Measurements from ENCODE around the gene FIP1L1. TPM values are rescaled to one million over a fixed set of nuclear protein-coding genes. Genes with fewer than 3 reads are reported as not detected.

Gene FIP1L1
- total and polyA plus RNA-seq, 2 donors (not counting 3 experiments of a cell fraction or from before 2014, with no cell fraction given), result 18.9 to 51.9 TPM

- no peak overlapping the region for H3K4me3 ChIP-seq (replicated peaks in 1 of 3; ENCODE audit: insufficient read depth in 1 of 3, low read depth in 1 of 3, low read length in 3 of 3)
- no peak overlapping the region for H2AFZ ChIP-seq (ENCODE audit: low read depth, low read length)
- peaks cover 19 to 31% of the 10 kb centered on the region in 2 experiments for H3K27me3 ChIP-seq (ENCODE audit: control insufficient read depth in 2 of 2, insufficient read depth in 2 of 2, low read length in 2 of 2)
- no peaks in the 10 kb centered on the region for H4K20me1 ChIP-seq (replicated peaks; ENCODE audit: control insufficient read depth, extremely low read depth, insufficient read depth, low read length)
- no peak overlapping the region for H3K9ac ChIP-seq (replicated peaks; ENCODE audit: extremely low read depth, insufficient read depth, low read length)
- ChIA-PET CTCF (no interaction called here), POLR2A (no interaction called here)
- DNase-seq (ENCODE audit: low read depth, low spot score), result no peak
- intact Hi-C loops (cut with micrococcal nuclease) (no loop called here), dilution Hi-C loops (cut with MboI; ENCODE audit: extremely low pct_ligation_motif_present, low sequenced_read_pairs) (no loop called here)
- FAIRE-seq, result no peak
- BruUV-seq (replicated peaks), result no TSS peak
- no peaks in the 10 kb centered on the region for H3K9me3 ChIP-seq (replicated peaks; ENCODE audit: control insufficient read depth, insufficient read depth, low read length)
- no peaks in the 10 kb centered on the region for H3K36me3 ChIP-seq (ENCODE audit: control insufficient read depth in 2 of 2, extremely low read depth in 1 of 2, insufficient read depth in 2 of 2, low read length in 2 of 2)
- no peak overlapping the region for H3K27ac ChIP-seq (ENCODE audit: insufficient read depth, low read depth, low read length)
- no peak for TF ChIP-seq POLR2A (IDR thresholded peaks at IDR 0.05; ENCODE audit: low read depth, low read length)
- no peak for TF ChIP-seq CTCF (IDR thresholded peaks at IDR 0.05; ENCODE audit: extremely low read depth in 1 of 2, insufficient read depth in 1 of 2, low read depth in 1 of 2, low read length in 2 of 2)
- TF ChIP-seq FOS (IDR thresholded peaks at IDR 0.05; ENCODE audit: borderline replicate concordance, insufficient read depth, low read length), result no peak
- TF ChIP-seq POLR2AphosphoS5 (IDR thresholded peaks at IDR 0.05; ENCODE audit: insufficient read depth, low read depth, low read length), result no peak
- no peak for TF ChIP-seq MYC (IDR thresholded peaks at IDR 0.05; ENCODE audit: low read depth, low read length)
- TF ChIP-seq GATA2 (IDR thresholded peaks at IDR 0.05; ENCODE audit: insufficient read depth, insufficient read length, low read depth, low read length), result no peak
- no peak for TF ChIP-seq JUN (IDR thresholded peaks at IDR 0.05; ENCODE audit: borderline replicate concordance, insufficient read depth, insufficient read length, low read depth)
- TF ChIP-seq EZH2 (IDR thresholded peaks at IDR 0.05; ENCODE audit: borderline replicate concordance, low read depth, low read length, severe bottlenecking), result no peak
- TF ChIP-seq MAX (IDR thresholded peaks at IDR 0.05; ENCODE audit: insufficient read depth, insufficient read length), result no peak
- no peak overlapping the region for H3K4me2 ChIP-seq (ENCODE audit: insufficient read depth, low read length)
- peaks cover 2% of the 10 kb centered on the region for H3K4me1 ChIP-seq (ENCODE audit: control insufficient read depth, extremely low read depth, insufficient read depth, low read length)
- H3K9me1 ChIP-seq (replicated peaks; ENCODE audit: control insufficient read depth, extremely low read depth, insufficient read depth, low read length), result no peaks in the 10 kb centered on the region
- no peaks in the 10 kb centered on the region for H3K79me2 ChIP-seq (ENCODE audit: control insufficient read depth, insufficient read depth, low read length)
These were observed 5.5 kb upstream of the FIP1L1 start for GRCh38 chr4:53371843-53372521.

Data from endothelial cell of umbilical vein (primary cell).